Measurements from ENCODE around the gene VGLL4.

DNA sequence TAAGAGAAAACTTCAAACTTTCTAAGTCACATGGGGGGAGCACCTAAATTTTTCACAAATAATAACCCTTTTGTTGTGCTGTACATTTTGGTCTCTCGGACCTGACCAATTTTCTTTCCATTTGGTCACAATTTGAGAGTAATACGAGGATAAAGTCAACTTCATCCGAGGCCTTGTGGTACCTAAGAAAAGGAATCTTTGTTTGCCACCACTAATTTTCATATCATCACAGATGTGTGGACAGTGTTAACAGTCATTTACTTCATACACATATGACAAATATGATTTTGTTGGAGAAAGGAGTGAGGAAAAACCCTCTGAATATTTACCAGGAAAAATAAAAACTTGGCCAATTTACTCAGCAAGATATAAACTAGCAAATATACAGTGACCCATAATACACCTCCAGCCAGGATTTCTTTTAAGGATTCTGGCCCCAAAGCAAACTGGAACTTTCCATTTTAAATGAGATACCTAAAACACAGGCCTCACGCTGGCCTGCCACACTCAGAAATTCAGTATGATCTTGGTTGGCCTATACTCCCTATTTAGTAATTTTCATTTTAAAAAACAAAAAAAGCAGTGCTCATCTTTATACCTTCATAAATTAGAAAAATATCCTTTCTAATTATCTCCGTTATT is 40.7 kb downstream of the VGLL4 start:
- no peak for TF ChIP-seq POLR2A (IDR thresholded peaks at IDR 0.05; ENCODE audit: low read depth, low read length)
- no peak for TF ChIP-seq CTCF (conservative IDR thresholded peaks at IDR 0.05; ENCODE audit: low read depth, low read length)

All from IMR-90 (cell line).